WTC11 (cell line): ENCODE results near the gene ACTN1.

Source experiments
- ATF1 ChIP-seq: sonication (generic); formaldehyde crosslinking; IDR thresholded peaks from 2 replicates; pipeline ENCODE4 v1.8.1; 2023; ENCODE audit warnings: mild to moderate bottlenecking, moderate library complexity, missing genetic modification reagents
- MXD4 ChIP-seq: fragments of 250-450 bp; sonication (Bioruptor Pico); IDR thresholded peaks from 2 replicates; pipeline ENCODE4 v1.8.0; 2021; ENCODE audit warnings: mild to moderate bottlenecking, moderate library complexity, borderline replicate concordance
- TEAD4 ChIP-seq: sonication (generic); formaldehyde crosslinking; IDR thresholded peaks from 2 replicates; pipeline ENCODE4 v1.8.0; 2022; ENCODE audit warnings: mild to moderate bottlenecking, missing genetic modification reagents
- ZNF512 ChIP-seq: sonication (generic); formaldehyde crosslinking; IDR thresholded peaks from 2 replicates; pipeline ENCODE4 v1.8.1; 2022; ENCODE audit warnings: missing genetic modification reagents, borderline replicate concordance
- TF ChIP-seq, protein P1 (sequence below): sonication (generic); formaldehyde crosslinking; IDR thresholded peaks from 2 replicates; pipeline ENCODE4 v1.8.1; 2022; ENCODE audit warnings: mild to moderate bottlenecking, moderate library complexity, missing genetic modification reagents

DNA sequence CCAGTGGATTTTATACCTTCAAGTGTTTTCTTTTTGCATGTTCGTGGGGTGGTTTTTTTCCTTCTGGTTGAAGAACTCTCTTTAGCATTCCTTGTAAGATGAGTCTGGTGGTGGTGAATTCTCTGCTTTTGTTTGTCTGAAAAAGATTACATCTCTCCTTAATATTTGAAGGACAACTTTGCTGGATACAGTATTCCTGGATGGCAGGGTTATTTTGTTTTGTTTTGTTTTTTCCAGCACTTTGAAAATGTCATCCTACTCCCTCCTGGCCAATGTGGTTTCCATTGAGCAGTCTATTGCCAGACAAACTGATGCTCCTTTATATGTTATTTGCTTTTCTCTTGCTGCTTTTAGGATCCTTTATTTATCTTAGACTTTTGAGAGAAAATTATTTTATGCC is 143.0 kb downstream of the ACTN1 start:
- TF ChIP-seq TEAD4 (CRISPR knock-in tag) (no peak), ATF1 (CRISPR knock-in tag) (no peak), ZNF512 (CRISPR knock-in tag) (no peak), MXD4 (CRISPR knock-in tag) (no peak)
- TF ChIP-seq, protein P1, sequence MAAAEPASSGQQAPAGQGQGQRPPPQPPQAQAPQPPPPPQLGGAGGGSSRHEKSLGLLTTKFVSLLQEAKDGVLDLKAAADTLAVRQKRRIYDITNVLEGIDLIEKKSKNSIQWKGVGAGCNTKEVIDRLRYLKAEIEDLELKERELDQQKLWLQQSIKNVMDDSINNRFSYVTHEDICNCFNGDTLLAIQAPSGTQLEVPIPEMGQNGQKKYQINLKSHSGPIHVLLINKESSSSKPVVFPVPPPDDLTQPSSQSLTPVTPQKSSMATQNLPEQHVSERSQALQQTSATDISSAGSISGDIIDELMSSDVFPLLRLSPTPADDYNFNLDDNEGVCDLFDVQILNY (CRISPR knock-in tag) = no peak
